ENCODE data around the gene MYO18B.

DNA sequence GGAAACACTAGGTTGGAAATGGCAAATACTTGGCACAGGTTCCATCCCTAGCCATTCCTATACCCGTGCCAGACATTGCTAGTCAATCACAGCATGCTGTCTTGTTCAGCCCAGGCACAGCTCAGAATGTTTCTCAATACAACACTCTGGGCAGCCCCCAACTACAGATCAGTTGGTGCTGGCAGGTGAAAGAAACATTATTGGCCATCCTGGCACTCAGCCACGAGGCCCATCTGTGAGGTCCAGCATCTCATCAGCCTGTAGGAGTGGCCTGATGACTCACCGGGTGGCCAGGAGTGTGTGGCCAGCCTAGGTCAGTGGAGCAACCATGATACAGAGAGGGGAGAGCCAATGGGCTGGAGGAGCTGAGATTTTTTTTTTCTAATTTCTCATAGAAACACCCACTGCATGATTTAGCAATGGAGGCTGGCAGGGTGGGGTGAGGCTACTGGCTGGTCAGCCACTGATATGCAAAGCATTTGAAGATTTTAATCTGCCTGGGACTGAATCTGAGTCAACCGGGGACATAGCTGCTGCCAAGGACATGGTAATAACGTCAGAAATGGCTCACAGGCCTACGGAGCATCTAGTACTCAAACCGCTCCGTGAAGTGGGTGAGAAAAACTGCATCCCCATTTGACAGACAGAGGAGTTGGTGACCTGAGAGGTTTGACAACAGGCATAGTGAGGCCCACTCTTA lies 5.4 kb downstream of the MYO18B start:
- TF ChIP-seq POLR2A (IDR thresholded peaks at IDR 0.05) (no peak), CTCF (IDR thresholded peaks at IDR 0.05) (no peak)

Data from right lobe of liver (tissue), 4 donors.